Measurements from ENCODE around the gene PCNX1.
A peak's percentile ranks its signal among the peaks of the same experiment; 100 is the strongest.
"Not testable (repeated sequence)": the region's sequence is repeated elsewhere in the genome, so short reads cannot be mapped to it uniquely, and the experiment has no call there.

PCNX1 gene

GRCh38 chr14:70907176-70907995 lies at the start of gene PCNX1:
TSS of gene PCNX1 (plus strand) at chr14:70907459. CDS start at chr14:70907851, 392 bp downstream.
- Histone ChIP-seq H3K27ac (ENCODE audit: poor library complexity, severe bottlenecking) (peak within 1 kb of the TSS; percentile 80), H3K4me3 (ENCODE audit: severe bottlenecking) (peak within 1 kb of the TSS; percentile 90), H3K27me3 (ENCODE audit: insufficient read depth, poor library complexity, severe bottlenecking) (no peaks in the 10 kb centered on the region), H3K9me3 (ENCODE audit: severe bottlenecking) (no peaks in the 10 kb centered on the region), H3K36me3 (ENCODE audit: low read depth) (no peaks in the 10 kb centered on the region), H3K4me1 (ENCODE audit: insufficient read depth, poor library complexity, severe bottlenecking) (peaks cover 30% of the 10 kb centered on the region)
- peak; percentile 99 for TF ChIP-seq CTCF (IDR thresholded peaks at IDR 0.05; ENCODE audit: poor library complexity, severe bottlenecking)
- ATAC-seq (ENCODE audit: low read depth) (peak; percentile 60), DNase-seq (ENCODE audit: low spot score) (peak; percentile 92)

GRCh38 chr14:70857496-70857890 lies 49.8 kb upstream of the PCNX1 start:
- Histone ChIP-seq H3K36me3 (ENCODE audit: low read depth) (no peaks in the 10 kb centered on the region), H3K4me1 (ENCODE audit: insufficient read depth, poor library complexity, severe bottlenecking) (peaks cover 9% of the 10 kb centered on the region), H3K9me3 (ENCODE audit: severe bottlenecking) (no peaks in the 10 kb centered on the region), H3K27ac (ENCODE audit: poor library complexity, severe bottlenecking) (peak overlapping the region; percentile 24), H3K27me3 (ENCODE audit: insufficient read depth, poor library complexity, severe bottlenecking) (no peaks in the 10 kb centered on the region), H3K4me3 (ENCODE audit: severe bottlenecking) (no peak overlapping the region)
- ATAC-seq (ENCODE audit: low read depth), result no peak
- no peak for DNase-seq (ENCODE audit: low spot score)
- TF ChIP-seq CTCF (IDR thresholded peaks at IDR 0.05; ENCODE audit: poor library complexity, severe bottlenecking), result no peak

GRCh38 chr14:70858641-70859040 lies 48.6 kb upstream of the PCNX1 start:
- Histone ChIP-seq H3K27ac (ENCODE audit: poor library complexity, severe bottlenecking) (no peak overlapping the region), H3K9me3 (ENCODE audit: severe bottlenecking) (no peaks in the 10 kb centered on the region), H3K27me3 (ENCODE audit: insufficient read depth, poor library complexity, severe bottlenecking) (no peaks in the 10 kb centered on the region), H3K36me3 (ENCODE audit: low read depth) (no peaks in the 10 kb centered on the region), H3K4me3 (ENCODE audit: severe bottlenecking) (no peak overlapping the region), H3K4me1 (ENCODE audit: insufficient read depth, poor library complexity, severe bottlenecking) (peaks cover 9% of the 10 kb centered on the region)
- no peak for ATAC-seq (ENCODE audit: low read depth)
- TF ChIP-seq CTCF (IDR thresholded peaks at IDR 0.05; ENCODE audit: poor library complexity, severe bottlenecking), result no peak
- DNase-seq (ENCODE audit: low spot score), result no peak

GRCh38 chr14:70866992-70867391 lies 40.3 kb upstream of the PCNX1 start:
- H3K9me3 ChIP-seq (ENCODE audit: severe bottlenecking); H3K4me3 ChIP-seq (ENCODE audit: severe bottlenecking); H3K27ac ChIP-seq (ENCODE audit: poor library complexity, severe bottlenecking); ATAC-seq (ENCODE audit: low read depth); H3K27me3 ChIP-seq (ENCODE audit: insufficient read depth, poor library complexity, severe bottlenecking); H3K4me1 ChIP-seq (ENCODE audit: insufficient read depth, poor library complexity, severe bottlenecking); DNase-seq (ENCODE audit: low spot score); H3K36me3 ChIP-seq (ENCODE audit: low read depth): not testable (repeated sequence)

- DNase-seq (ENCODE audit: low spot score) (no peak), ATAC-seq (ENCODE audit: low read depth) (no peak)
- peaks cover 1% of the 10 kb centered on the region for H3K4me1 ChIP-seq (ENCODE audit: insufficient read depth, poor library complexity, severe bottlenecking)
- H3K4me3 ChIP-seq (ENCODE audit: severe bottlenecking), result no peak overlapping the region
- H3K9me3 ChIP-seq (ENCODE audit: severe bottlenecking), result no peaks in the 10 kb centered on the region
- TF ChIP-seq CTCF (IDR thresholded peaks at IDR 0.05; ENCODE audit: poor library complexity, severe bottlenecking), result no peak
- H3K27me3 ChIP-seq (ENCODE audit: insufficient read depth, poor library complexity, severe bottlenecking), result no peaks in the 10 kb centered on the region
- H3K36me3 ChIP-seq (ENCODE audit: low read depth), result no peaks in the 10 kb centered on the region
- H3K27ac ChIP-seq (ENCODE audit: poor library complexity, severe bottlenecking), result no peak overlapping the region
These were observed 36.3 kb upstream of the PCNX1 start for GRCh38 chr14:70871001-70871400.

Measured in RWPE2 (cell line).